H1 (cell line): ENCODE measurements around the gene PAIP2. TPM values are rescaled to one million over a fixed set of nuclear protein-coding genes. Genes with fewer than 3 reads are reported as not detected.
"Not testable (repeated sequence)": the region's sequence is repeated elsewhere in the genome, so short reads cannot be mapped to it uniquely, and the experiment has no call there.

ENCODE experiments used
- CTCF ChIA-PET: fragments of 300-600 bp; sonication (Branson Sonifier 250); formaldehyde crosslinking; loops from one replicate; lab custom pipeline; 2021; ENCODE audit not compliant: partially characterized antibody; lab: Charles Lee
- POLR2A ChIA-PET: fragments of 300-600 bp; sonication (Branson Sonifier 250); formaldehyde crosslinking; loops from one replicate; lab custom pipeline; 2021; ENCODE audit warnings: inconsistent platforms; ENCODE audit not compliant: partially characterized antibody; lab: Charles Lee
- DNase-seq, 2 experiments: peaks; one replicate each; pipeline versions ENCODE4 v3.0.0 to v3.0.0-alpha.2; 2010 to 2022; ENCODE audit warnings: low spot score in 2 of 2, low read depth in 1 of 2, mixed read lengths in 1 of 2
- FAIRE-seq: peaks from 2 replicates; lab custom pipeline; 2011; peaks lifted over from hg19 to GRCh38; lab: Jason Lieb, UNC
- H2AFZ ChIP-seq: 2 replicates; pipeline ENCODE4 v1.8.1; 2012; ENCODE audit warnings: low read length, inconsistent platforms
- H2AK5ac ChIP-seq: 2 replicates; pipeline ENCODE4 v1.6.1; 2013; ENCODE audit warnings: low read depth, low read length
- H2BK120ac ChIP-seq: replicated peaks from 2 replicates; pipeline ENCODE3; 2013; ENCODE audit warnings: low read depth, low read length, inconsistent platforms
- H2BK12ac ChIP-seq: 2 replicates; pipeline ENCODE4 v1.6.1; 2013; ENCODE audit warnings: low read depth, low read length
- H2BK15ac ChIP-seq: 2 replicates; pipeline ENCODE4 v1.6.1; 2013; ENCODE audit warnings: low read length
- H2BK20ac ChIP-seq: 2 replicates; pipeline ENCODE4 v1.6.1; 2013; ENCODE audit warnings: low read length
- H2BK5ac ChIP-seq: 2 replicates; pipeline ENCODE4 v1.6.1; 2013; ENCODE audit warnings: low read depth, low read length
- H3K14ac ChIP-seq: 2 replicates; pipeline ENCODE4 v1.6.1; 2013; ENCODE audit warnings: inconsistent platforms; ENCODE audit not compliant: insufficient read length
- H3K18ac ChIP-seq: 2 replicates; pipeline ENCODE4 v1.6.1; 2013; ENCODE audit warnings: low read length; ENCODE audit errors: extremely low read depth
- H3K23ac ChIP-seq: 2 replicates; pipeline ENCODE4 v1.6.1; 2013; ENCODE audit warnings: inconsistent platforms; ENCODE audit not compliant: insufficient read length
- H3K23me2 ChIP-seq: 2 replicates; pipeline ENCODE4 v1.6.1; 2013; ENCODE audit warnings: low read depth, low read length
- H3K27ac ChIP-seq: 2 replicates; pipeline ENCODE4 v1.6.1; 2011; ENCODE audit warnings: low read depth, low read length, inconsistent platforms
- H3K27me3 ChIP-seq, 4 experiments: replicated peaks in 1 of 4; 1 replicate in 1 of 4; 2 replicates in 3 of 4; pipeline versions ENCODE4 v1.6.1 to v1.8.1; 2011 to 2013; ENCODE audit warnings: low read length in 3 of 4, mild to moderate bottlenecking in 3 of 4, inconsistent platforms in 2 of 4, mixed read lengths in 2 of 4, moderate library complexity in 1 of 4; ENCODE audit not compliant: control insufficient read depth in 3 of 4, insufficient read depth in 3 of 4; ENCODE audit errors: extremely low read depth in 1 of 4
- H3K36me3 ChIP-seq, 4 experiments: 2 replicates each; pipeline versions ENCODE4 v1.6.1 to v1.8.1; 2011 to 2013; ENCODE audit warnings: mild to moderate bottlenecking in 4 of 4, low read length in 3 of 4, moderate library complexity in 2 of 4, control low read depth in 1 of 4, inconsistent platforms in 1 of 4; ENCODE audit not compliant: insufficient read depth in 4 of 4, control insufficient read depth in 2 of 4
- H3K4ac ChIP-seq: replicated peaks from 2 replicates; pipeline ENCODE3; 2013; ENCODE audit warnings: low read length, low read depth, mixed read lengths, inconsistent platforms; ENCODE audit not compliant: insufficient read length
- H3K4me1 ChIP-seq, 4 experiments: replicated peaks in 1 of 4; 1 replicate in 1 of 4; 2 replicates in 3 of 4; pipeline versions ENCODE4 v1.6.1 to v1.8.1; 2011 to 2013; ENCODE audit warnings: low read length in 3 of 4, inconsistent platforms in 2 of 4, mixed read lengths in 1 of 4; ENCODE audit not compliant: insufficient read depth in 4 of 4, control insufficient read depth in 3 of 4
- H3K4me2 ChIP-seq, 2 experiments: 2 replicates each; pipeline versions ENCODE4 v1.6.1 to v1.8.1; 2011 to 2013; ENCODE audit warnings: low read depth in 2 of 2, low read length in 2 of 2, control low read depth in 1 of 2, inconsistent platforms in 1 of 2, mild to moderate bottlenecking in 1 of 2; ENCODE audit not compliant: insufficient read depth in 1 of 2
- H3K4me3 ChIP-seq, 4 experiments: fragments of 200-600, 300-600 bp in 1 of 4; sonication (generic), shearing (Covaris generic), sonication (Bioruptor Twin) in 1 of 4; 2 replicates each; pipeline versions ENCODE4 v1.5.1 to v1.8.1; 2011 to 2016; ENCODE audit warnings: low read length in 4 of 4, low read depth in 3 of 4, control low read depth in 2 of 4, inconsistent platforms in 2 of 4, mild to moderate bottlenecking in 2 of 4, mixed read lengths in 1 of 4, moderate library complexity in 1 of 4; ENCODE audit not compliant: insufficient read depth in 2 of 4; ENCODE audit errors: extremely low read depth in 1 of 4
- H3K56ac ChIP-seq: replicated peaks from 2 replicates; pipeline ENCODE3; 2013; ENCODE audit warnings: low read depth, mild to moderate bottlenecking, mixed read lengths, low read length, inconsistent platforms; ENCODE audit not compliant: insufficient read length
- H3K79me1 ChIP-seq: 2 replicates; pipeline ENCODE4 v1.6.1; 2013; ENCODE audit warnings: low read depth, low read length, control low read depth
- H3K79me2 ChIP-seq, 2 experiments: 2 replicates each; pipeline versions ENCODE4 v1.6.1 to v1.8.1; 2012 to 2013; ENCODE audit warnings: low read length in 2 of 2, mild to moderate bottlenecking in 2 of 2, inconsistent platforms in 1 of 2; ENCODE audit not compliant: insufficient read depth in 2 of 2, control insufficient read depth in 1 of 2
- H3K9ac ChIP-seq, 4 experiments: replicated peaks in 1 of 4; 1 replicate in 1 of 4; 2 replicates in 3 of 4; pipeline versions ENCODE4 v1.6.1 to v1.8.1; 2011 to 2013; ENCODE audit warnings: low read depth in 3 of 4, low read length in 3 of 4, control low read depth in 2 of 4, mild to moderate bottlenecking in 2 of 4, moderate library complexity in 2 of 4, inconsistent platforms in 1 of 4; ENCODE audit errors: extremely low read depth in 1 of 4
- H3K9me3 ChIP-seq, 2 experiments: 2 replicates each; pipeline versions ENCODE4 v1.6.1 to v1.8.1; 2012 to 2013; ENCODE audit warnings: mild to moderate bottlenecking in 2 of 2, moderate library complexity in 2 of 2, control low read depth in 1 of 2, inconsistent platforms in 1 of 2, low read depth in 1 of 2, low read length in 1 of 2, mixed read lengths in 1 of 2; ENCODE audit not compliant: insufficient read depth in 2 of 2
- H4K20me1 ChIP-seq, 2 experiments: replicated peaks in 1 of 2; 2 replicates each; pipeline versions ENCODE3 to v1.8.1; 2011 to 2013; ENCODE audit warnings: inconsistent platforms in 2 of 2, low read length in 2 of 2, mild to moderate bottlenecking in 1 of 2; ENCODE audit not compliant: insufficient read depth in 2 of 2, control insufficient read depth in 1 of 2
- H4K5ac ChIP-seq: 2 replicates; pipeline ENCODE4 v1.6.1; 2013; ENCODE audit warnings: low read length, low read depth, mixed read lengths, inconsistent platforms; ENCODE audit not compliant: insufficient read length
- H4K8ac ChIP-seq: 2 replicates; pipeline ENCODE4 v1.8.0; 2013; ENCODE audit warnings: mild to moderate bottlenecking, moderate library complexity, low read length, inconsistent platforms; ENCODE audit not compliant: insufficient read depth; ENCODE audit errors: extremely low read depth
- H4K91ac ChIP-seq: replicated peaks from 2 replicates; pipeline ENCODE3; 2013; ENCODE audit warnings: low read length, mixed read lengths, inconsistent platforms; ENCODE audit not compliant: insufficient read length
- WGBS, 2 experiments: shearing (Covaris generic) in 1 of 2; methylation state at CpG; one replicate each; pipeline versions ENCODE4 v1.1.6 to v1.1.7; 2013 to 2015; ENCODE audit warnings: low lambda C conversion rate in 2 of 2, mixed read lengths in 2 of 2, inconsistent platforms in 1 of 2, low coverage in 1 of 2, missing lambda C conversion rate in 1 of 2; ENCODE audit not compliant: insufficient replicate concordance in 2 of 2, insufficient coverage in 1 of 2, insufficient read length in 1 of 2; ENCODE audit errors: extremely low coverage in 1 of 2, missing lambda C conversion rate in 1 of 2; 5-methylcytosine and 5-hydroxymethylcytosine counted together
- polyA plus RNA-seq, 7 experiments: library from polyadenylated mRNA; depleted of rRNA in 3 of 7; stranded (reverse) in 5 of 7; unstranded in 2 of 7; fragments of >200 nt in 5 of 7; fragments of 200-250 nt in 2 of 7; gene quantifications; 1 replicate in 5 of 7; 2 replicates in 1 of 7; 4 replicates in 1 of 7; pipeline versions ENCODE4 v1.2.1 to v1.2.3, GENCODE V29; 2011 to 2013; ENCODE audit warnings: missing spikeins in 2 of 7, mixed read lengths in 2 of 7
- total RNA-seq: library from RNA; stranded (reverse); fragmentation: NEBNext Ultra II Directional; extraction: Animal tissue kit (Norgen Biotek cat#: 25700); gene quantifications from 2 replicates; pipeline ENCODE4 v1.2.1, GENCODE V29; 2021

Gene PAIP2
- total and polyA plus RNA-seq, 2 of the 8 experiments (the other 6 are each of a cell fraction or from before 2014, with no cell fraction given) = 87.6 to 162 TPM

DNA sequence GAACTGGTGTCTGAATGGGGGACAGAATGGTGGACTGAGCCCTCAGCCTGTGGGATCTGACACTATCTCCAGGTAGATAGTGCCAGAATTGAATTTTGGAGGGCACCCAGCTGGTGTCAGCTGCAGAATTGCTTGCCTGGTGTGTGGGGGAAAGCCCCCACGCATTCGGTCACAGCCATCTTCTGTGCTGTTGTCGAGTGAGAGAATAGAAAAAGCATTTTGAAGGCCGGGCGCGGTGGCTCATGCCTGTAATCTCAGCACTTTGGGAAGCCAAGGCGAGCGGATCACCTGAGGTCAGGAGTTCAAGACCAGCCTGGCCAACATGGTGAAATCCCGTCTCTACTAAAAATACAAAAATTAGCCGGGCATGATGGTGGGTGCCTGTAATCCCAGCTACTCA is 45.3 kb downstream of the PAIP2 start:
- not testable (repeated sequence) for H3K18ac ChIP-seq, H2BK12ac ChIP-seq, H3K36me3 ChIP-seq, H3K23ac ChIP-seq, H3K14ac ChIP-seq, H3K23me2 ChIP-seq, H3K56ac ChIP-seq, H4K91ac ChIP-seq, H3K4me2 ChIP-seq, H3K79me1 ChIP-seq, H2BK20ac ChIP-seq, H3K4me3 ChIP-seq, DNase-seq, H2BK15ac ChIP-seq, H3K9ac ChIP-seq, H2AFZ ChIP-seq, H3K27ac ChIP-seq, H4K5ac ChIP-seq, H4K20me1 ChIP-seq, FAIRE-seq, H2BK120ac ChIP-seq, H3K4ac ChIP-seq, H2BK5ac ChIP-seq, H2AK5ac ChIP-seq, H3K27me3 ChIP-seq, H4K8ac ChIP-seq, H3K79me2 ChIP-seq, H3K9me3 ChIP-seq
- ChIA-PET POLR2A (interaction anchor here (1.0 to 3.6 kb wide), 6 partner anchors 11 to 94 kb away, joined by 3 to 16 read pairs (median 6); partner anchors contain the start of genes MATR3 and SPATA24), CTCF (interaction anchor here (0.6 to 2.7 kb wide), 2 partner anchors 16 to 240 kb away, joined by 3 to 15 read pairs; no protein-coding TSS in a partner anchor)
- 97% methylated on average over 10 of the region's 10 CpGs; no CpG with 5 or more reads in 1 of the 2 experiments for WGBS, 2 experiments
- peaks cover 3 to 17% (median 10%) of the 10 kb centered on the region in 4 experiments for H3K4me1 ChIP-seq
